PC-9 (cell line): ENCODE data around the gene BTNL8. TPM values are rescaled to one million over a fixed set of nuclear protein-coding genes. Genes with fewer than 3 reads are reported as not detected.

ENCODE experiments used
- BruUV-seq: library from RNA; stranded (reverse); fragments of 400-500 nt; replicated peaks from 2 replicates; lab custom pipeline; 2021; lab: Mats Ljungman, UMichigan
- CTCF ChIA-PET: fragments of 300-600 bp; sonication (Branson Sonifier 250); formaldehyde crosslinking; loops from one replicate; lab custom pipeline; 2022; ENCODE audit warnings: antibody characterized with exemption; lab: Charles Lee
- POLR2A ChIA-PET: fragments of 300-600 bp; sonication (Branson Sonifier 250); formaldehyde crosslinking; loops from one replicate; lab custom pipeline; 2022; ENCODE audit warnings: antibody characterized with exemption; ENCODE audit not compliant: unreplicated experiment; lab: Charles Lee
- DNase-seq, 2 experiments: peaks; one replicate each; pipeline versions ENCODE4 v3.0.0 to v3.0.0-alpha.2; 2015 to 2022; ENCODE audit warnings: mixed read lengths in 1 of 2
- H2AFZ ChIP-seq: fragments of 200-600 bp; sonication (generic); 2 replicates; pipeline ENCODE4 v1.8.1; 2017; ENCODE audit warnings: antibody characterized with exemption
- H3F3A ChIP-seq: fragments of 200-600 bp; sonication (generic); 2 replicates; pipeline ENCODE4 v1.8.1; 2017; ENCODE audit warnings: antibody characterized with exemption, mild to moderate bottlenecking, low read depth; ENCODE audit not compliant: insufficient read depth
- H3K27ac ChIP-seq: fragments of 200-600 bp; sonication (generic); 2 replicates; pipeline ENCODE4 v1.6.1; 2016; ENCODE audit warnings: mixed run types
- H3K27me3 ChIP-seq: fragments of 200-600 bp; sonication (generic); 2 replicates; pipeline ENCODE4 v1.6.1; 2016; ENCODE audit warnings: low read depth, mixed run types; ENCODE audit not compliant: insufficient read depth
- H3K36me3 ChIP-seq: fragments of 200-600 bp; sonication (generic); 2 replicates; pipeline ENCODE4 v1.6.1; 2016; ENCODE audit warnings: low read depth, mixed run types
- H3K4me1 ChIP-seq: fragments of 200-600 bp; sonication (generic); replicated peaks from 2 replicates; pipeline ENCODE4 v1.6.1; 2016; ENCODE audit warnings: mixed run types; ENCODE audit not compliant: insufficient read depth
- H3K4me2 ChIP-seq: fragments of 200-600 bp; sonication (generic); 2 replicates; pipeline ENCODE4 v1.6.1; 2017; ENCODE audit warnings: mixed run types
- H3K4me3 ChIP-seq: fragments of 200-600 bp; sonication (generic); 2 replicates; pipeline ENCODE4 v1.6.1; 2016; ENCODE audit warnings: mixed run types
- H3K79me2 ChIP-seq: fragments of 200-600 bp; sonication (generic); 2 replicates; pipeline ENCODE4 v1.6.1; 2017; ENCODE audit warnings: low read depth, mixed run types
- H3K9me2 ChIP-seq: fragments of 200-600 bp; sonication (generic); 2 replicates; pipeline ENCODE4 v1.8.1; 2017; ENCODE audit warnings: mild to moderate bottlenecking; ENCODE audit not compliant: insufficient read depth
- H3K9me3 ChIP-seq: fragments of 200-600 bp; sonication (generic); 2 replicates; pipeline ENCODE4 v1.8.1; 2016; ENCODE audit warnings: low read depth; ENCODE audit not compliant: insufficient read depth
- H4K20me1 ChIP-seq: fragments of 200-600 bp; sonication (generic); 2 replicates; pipeline ENCODE4 v1.8.1; 2017; ENCODE audit not compliant: insufficient read depth
- CTCF ChIP-seq: fragments of 200-600 bp; sonication (generic); conservative IDR thresholded peaks from 2 replicates; pipeline ENCODE4 v1.6.1; 2017; ENCODE audit warnings: mixed run types, antibody characterized with exemption, mild to moderate bottlenecking, moderate library complexity
- EZH2 ChIP-seq: fragments of 200-600 bp; sonication (generic); IDR thresholded peaks from 2 replicates; pipeline ENCODE4 v1.8.0; 2017; ENCODE audit warnings: antibody characterized with exemption, low read depth
- intact Hi-C: fragments of 100-400 bp; cut with micrococcal nuclease; formaldehyde crosslinking; loops from one replicate; pipeline ENCODE4 v1.10.0; 2022; ENCODE audit not compliant: unreplicated experiment
- total RNA-seq: library from RNA; stranded (reverse); gene quantifications from 2 replicates; pipeline ENCODE4 v1.2.3, GENCODE V29; 2021

The BTNL8 gene
- total RNA-seq, 1 experiment from 2014 or later, result not detected

GRCh38 chr5:180969406-180969805 lies 70.4 kb downstream of the BTNL8 start:
- CTCF ChIA-PET, result no interaction called here
- H2AFZ ChIP-seq, result no peak overlapping the region
- H3K9me3 ChIP-seq, result no peaks in the 10 kb centered on the region
- H4K20me1 ChIP-seq, result no peaks in the 10 kb centered on the region
- TF ChIP-seq CTCF, result no peak
- TF ChIP-seq EZH2, result no peak
- POLR2A ChIA-PET, result no interaction called here
- DNase-seq, result no peak
- intact Hi-C loops, result no loop called here
- BruUV-seq, result no TSS peak
- H3K36me3 ChIP-seq, result no peaks in the 10 kb centered on the region
- H3K9me2 ChIP-seq, result no peaks in the 10 kb centered on the region
- no peaks in the 10 kb centered on the region for H3F3A ChIP-seq
- no peaks in the 10 kb centered on the region for H3K79me2 ChIP-seq
- no peak overlapping the region for H3K4me3 ChIP-seq
- H3K4me1 ChIP-seq, result no peaks in the 10 kb centered on the region
- no peaks in the 10 kb centered on the region for H3K27me3 ChIP-seq
- H3K27ac ChIP-seq, result no peak overlapping the region
- H3K4me2 ChIP-seq, result no peak overlapping the region

- Histone ChIP-seq H3K79me2 (no peaks in the 10 kb centered on the region), H3K4me3 (no peak overlapping the region), H3K27me3 (no peaks in the 10 kb centered on the region), H3F3A (no peaks in the 10 kb centered on the region), H3K9me3 (no peaks in the 10 kb centered on the region), H3K4me1 (no peaks in the 10 kb centered on the region), H3K9me2 (no peaks in the 10 kb centered on the region), H2AFZ (no peak overlapping the region), H3K27ac (no peak overlapping the region), H3K36me3 (no peaks in the 10 kb centered on the region), H4K20me1 (no peaks in the 10 kb centered on the region), H3K4me2 (no peak overlapping the region)
- POLR2A ChIA-PET, result no interaction called here
- no TSS peak for BruUV-seq
- intact Hi-C loops, result no loop called here
- TF ChIP-seq CTCF, result no peak
- CTCF ChIA-PET, result no interaction called here
- DNase-seq, result no peak
These were observed 71.4 kb downstream of the BTNL8 start for GRCh38 chr5:180970336-180970735.

GRCh38 chr5:180970875-180971274 lies 71.9 kb downstream of the BTNL8 start:
- ChIA-PET CTCF (no interaction called here), POLR2A (no interaction called here)
- Histone ChIP-seq H3K27ac (no peak overlapping the region), H4K20me1 (no peaks in the 10 kb centered on the region), H2AFZ (no peak overlapping the region), H3K27me3 (no peaks in the 10 kb centered on the region), H3K9me3 (no peaks in the 10 kb centered on the region), H3K9me2 (no peaks in the 10 kb centered on the region), H3K36me3 (no peaks in the 10 kb centered on the region), H3K4me3 (no peak overlapping the region), H3K4me1 (no peaks in the 10 kb centered on the region), H3F3A (no peaks in the 10 kb centered on the region), H3K79me2 (no peaks in the 10 kb centered on the region), H3K4me2 (no peak overlapping the region)
- intact Hi-C loops, result no loop called here
- BruUV-seq, result no TSS peak
- TF ChIP-seq CTCF, result no peak
- no peak for TF ChIP-seq EZH2
- DNase-seq, result no peak
